Tongue (tissue), 1 donor: ENCODE results near the gene SPACA9. TPM values are rescaled to one million over a fixed set of nuclear protein-coding genes. Genes with fewer than 3 reads are reported as not detected.

Experiments used
- total RNA-seq: library from RNA; depleted of rRNA; stranded (reverse); fragments of >200 nt; gene quantifications from one replicate; pipeline ENCODE4 v1.2.3, GENCODE V29; 2014

The SPACA9 gene
- total RNA-seq, 1 donor from 2014 or later = 3.8 TPM

Other genes starting within 250 kb of the SPACA9 start
- 11.2 TPM for gene DDX31, start 208.9 kb upstream of the SPACA9 start, total RNA-seq
- 17.8 TPM for gene GTF3C4, start 208.4 kb upstream of the SPACA9 start, total RNA-seq
- gene AK8, start 614 bp upstream of the SPACA9 start, total RNA-seq = 0.31 TPM
- 44.3 TPM for gene TSC1, start 65.7 kb downstream of the SPACA9 start, total RNA-seq
- gene GFI1B, start 99.8 kb downstream of the SPACA9 start, total RNA-seq = 0.51 TPM
- gene GTF3C5, start 152.1 kb downstream of the SPACA9 start, total RNA-seq = 47.1 TPM
- gene CEL, start 183.1 kb downstream of the SPACA9 start, total RNA-seq = 0.41 TPM
- gene RALGDS, start 242.3 kb downstream of the SPACA9 start, total RNA-seq = 56.0 TPM